ENCODE measurements around the gene ANP32A. TPM values are rescaled to one million over a fixed set of nuclear protein-coding genes. Genes with fewer than 3 reads are reported as not detected.

Gene ANP32A
- total RNA-seq, 1 experiment from 2014 or later: 220 TPM

DNA sequence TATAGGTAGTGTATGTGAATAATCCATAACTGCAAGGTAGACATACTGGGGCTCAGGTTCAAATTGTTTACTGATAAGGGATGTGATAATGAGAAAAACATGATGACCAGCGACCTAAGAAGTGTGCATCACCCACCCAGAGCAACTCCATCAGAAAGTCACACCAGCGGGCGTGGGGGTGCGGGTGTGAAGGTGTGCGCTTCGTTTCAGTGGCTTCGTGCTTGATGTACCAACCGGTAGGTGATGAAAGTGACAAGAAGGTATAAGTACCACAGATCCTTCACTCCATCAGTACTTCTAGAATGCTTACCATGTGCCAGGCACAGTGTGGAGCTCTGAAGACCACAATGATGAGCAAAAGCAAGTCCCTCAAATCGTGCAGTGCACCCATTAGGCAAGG is 11.2 kb downstream of the ANP32A start:
- H3K4me3 ChIP-seq (replicated peaks in 1 of 2; ENCODE audit: low read depth in 1 of 2, low read length in 2 of 2): no peak overlapping the region
- TF ChIP-seq TCF7L2 (IDR thresholded peaks at IDR 0.05; ENCODE audit: borderline replicate concordance, extremely low read depth, insufficient read depth, insufficient read length): no peak
- peaks cover 100% of the 10 kb centered on the region for H3K79me2 ChIP-seq (ENCODE audit: insufficient read depth, low read length)
- no peaks in the 10 kb centered on the region for H3K27me3 ChIP-seq (ENCODE audit: insufficient read depth, low read length)
- peaks cover 9 to 13% of the 10 kb centered on the region in 2 experiments; a peak in 2 of 4 replicates for H3K4me1 ChIP-seq (ENCODE audit: control insufficient read depth in 1 of 2, insufficient read depth in 2 of 2, low read length in 2 of 2)
- peaks cover 10% of the 10 kb centered on the region; the same call in 1 of the 2 replicates for H4K20me1 ChIP-seq (ENCODE audit: insufficient read depth)
- 0 out of 4 replicates have a peak, but pooled peaks cover 0 to 6% of the 10 kb centered on the region in 2 experiments for H3K36me3 ChIP-seq (ENCODE audit: control insufficient read depth in 1 of 2, insufficient read depth in 2 of 2, low read length in 2 of 2)
- intact Hi-C loops (cut with micrococcal nuclease): no loop called here
- H2AFZ ChIP-seq (ENCODE audit: low read depth, low read length, poor library complexity, severe bottlenecking): no peak overlapping the region
- no TSS peak for BruUV-seq (replicated peaks)
- RAD21 ChIA-PET (ENCODE audit: low non-redundant PET in 1 of 2, low total read pairs in 2 of 2, uncharacterized antibody in 2 of 2, unreplicated experiment in 2 of 2): no interaction called here
- H3K9me3 ChIP-seq (ENCODE audit: control insufficient read depth in 1 of 2, insufficient read depth in 1 of 2, low read depth in 1 of 2, low read length in 2 of 2): no peaks in the 10 kb centered on the region
- H3K4me2 ChIP-seq (ENCODE audit: low read length): no peak overlapping the region
- no peaks in the 10 kb centered on the region for H3K9me2 ChIP-seq (ENCODE audit: insufficient read depth)
- no peak overlapping the region for H3K27ac ChIP-seq (ENCODE audit: low read depth, low read length)
- CTCF ChIA-PET: no interaction called here
- no peak for ATAC-seq
- H3K9ac ChIP-seq (ENCODE audit: low read length): no peak overlapping the region
- POLR2A ChIA-PET: no interaction called here
- no peak for DNase-seq (ENCODE audit: low read depth, low spot score)

DNA sequence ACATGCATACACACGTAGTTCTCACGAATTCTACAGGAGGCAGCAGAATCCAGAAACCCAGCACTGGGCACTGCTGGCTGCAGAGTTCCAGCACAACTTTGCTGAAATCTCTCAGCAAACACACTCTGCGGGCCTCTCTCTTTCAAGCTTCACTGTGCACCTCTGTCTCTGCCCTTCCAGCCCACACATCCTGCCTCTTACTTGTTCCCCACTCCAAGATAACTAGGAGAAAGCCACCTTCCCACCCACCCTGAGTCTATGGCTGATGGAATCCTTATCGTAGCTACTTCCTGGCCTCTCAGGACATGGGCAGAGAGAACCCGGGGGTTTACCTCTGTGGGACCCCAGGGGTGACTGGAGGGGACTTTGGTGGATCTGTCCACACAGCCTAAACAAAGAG is 11.9 kb downstream of the ANP32A start:
- ChIA-PET CTCF (no interaction called here), RAD21 (ENCODE audit: low non-redundant PET in 1 of 2, low total read pairs in 2 of 2, uncharacterized antibody in 2 of 2, unreplicated experiment in 2 of 2) (no interaction called here)

More for the DNA sequence above, 11.9 kb downstream of the ANP32A start:
- no peak for TF ChIP-seq JUND (IDR thresholded peaks at IDR 0.05)
- no peak for TF ChIP-seq TCF7L2 (IDR thresholded peaks at IDR 0.05; ENCODE audit: borderline replicate concordance, extremely low read depth, insufficient read depth, insufficient read length)
- Histone ChIP-seq H2AFZ (ENCODE audit: low read depth, low read length, poor library complexity, severe bottlenecking) (no peak overlapping the region), H3K27ac (ENCODE audit: low read depth, low read length) (no peak overlapping the region), H3K9ac (ENCODE audit: low read length) (no peak overlapping the region), H3K79me2 (ENCODE audit: insufficient read depth, low read length) (peaks cover 100% of the 10 kb centered on the region), H3K4me3 (replicated peaks in 1 of 2; ENCODE audit: low read depth in 1 of 2, low read length in 2 of 2) (no peak overlapping the region), H3K36me3 (ENCODE audit: control insufficient read depth in 1 of 2, insufficient read depth in 2 of 2, low read length in 2 of 2) (0 out of 4 replicates have a peak, but pooled peaks cover 0 to 6% of the 10 kb centered on the region in 2 experiments), H4K20me1 (ENCODE audit: insufficient read depth) (peaks cover 13% of the 10 kb centered on the region; the same call in 1 of the 2 replicates), H3K4me2 (ENCODE audit: low read length) (no peak overlapping the region), H3K9me3 (ENCODE audit: control insufficient read depth in 1 of 2, insufficient read depth in 1 of 2, low read depth in 1 of 2, low read length in 2 of 2) (no peaks in the 10 kb centered on the region), H3K9me2 (ENCODE audit: insufficient read depth) (no peaks in the 10 kb centered on the region), H3K27me3 (ENCODE audit: insufficient read depth, low read length) (no peaks in the 10 kb centered on the region), H3K4me1 (ENCODE audit: control insufficient read depth in 1 of 2, insufficient read depth in 2 of 2, low read length in 2 of 2) (peaks cover 9 to 11% of the 10 kb centered on the region in 2 experiments; a peak in 2 of 4 replicates)
- intact Hi-C loops (cut with micrococcal nuclease): no loop called here
- no peak for ATAC-seq
- POLR2A ChIA-PET: no interaction called here
- DNase-seq (ENCODE audit: low read depth, low spot score): no peak
- no TSS peak for BruUV-seq (replicated peaks)
